ENCODE measurements around the gene GPR139.

GPR139 gene

DNA sequence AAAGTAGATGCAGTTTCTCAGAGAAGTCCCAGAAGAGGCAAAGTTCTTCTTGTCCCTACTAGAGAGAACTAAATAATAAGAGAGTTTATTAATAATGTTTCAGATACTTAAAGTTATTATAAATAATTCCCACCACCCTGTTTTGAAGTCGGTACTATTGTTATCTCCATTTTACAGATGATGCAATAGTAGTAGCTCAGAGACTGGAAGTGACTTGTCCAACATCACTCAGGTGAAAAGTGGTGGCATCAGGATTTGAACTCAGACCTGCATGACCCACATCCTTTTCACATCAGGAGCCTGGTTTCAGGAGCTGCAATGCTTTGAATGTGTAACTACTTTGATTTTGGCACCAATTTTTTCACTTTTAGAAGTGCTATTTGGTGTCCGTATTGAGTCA lies 52.7 kb downstream of the GPR139 start:
- no peak for TF ChIP-seq CTCF (IDR thresholded peaks at IDR 0.05; ENCODE audit: control insufficient read depth, extremely low read depth, insufficient read depth)
- DNase-seq (ENCODE audit: low read depth) = no peak
- no peak overlapping the region for H3K4me3 ChIP-seq (ENCODE audit: low read depth, low read length)

- DNase-seq (ENCODE audit: low read depth) = no peak
- TF ChIP-seq CTCF (IDR thresholded peaks at IDR 0.05; ENCODE audit: control insufficient read depth, extremely low read depth, insufficient read depth) = no peak
- H3K4me3 ChIP-seq (ENCODE audit: low read depth, low read length) = no peak overlapping the region
Observed at GRCh38 chr16:20020083-20020482, 53.6 kb downstream of the GPR139 start.

DNA sequence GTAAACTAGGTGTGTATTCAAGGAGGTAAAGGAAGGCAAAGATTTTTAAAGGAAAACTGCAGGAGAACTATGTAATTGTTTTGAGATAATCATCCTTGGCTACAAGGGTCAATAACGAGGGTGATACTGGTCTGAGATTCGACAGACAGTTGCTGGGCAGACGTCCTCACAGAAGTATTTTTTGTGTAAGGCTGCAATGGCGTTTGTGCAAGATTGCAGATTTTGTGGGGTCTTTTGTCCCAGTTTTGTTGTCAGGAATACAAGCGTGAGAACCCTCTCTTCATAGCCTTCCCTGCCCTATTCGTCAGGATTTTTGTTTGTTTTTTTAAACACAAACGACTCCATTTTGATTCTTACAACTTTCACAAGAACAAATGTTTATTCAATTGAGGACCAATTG lies 57.5 kb downstream of the GPR139 start:
- H3K4me3 ChIP-seq (ENCODE audit: low read depth, low read length) = no peak overlapping the region
- DNase-seq (ENCODE audit: low read depth) = no peak
- TF ChIP-seq CTCF (IDR thresholded peaks at IDR 0.05; ENCODE audit: control insufficient read depth, extremely low read depth, insufficient read depth) = no peak

DNA sequence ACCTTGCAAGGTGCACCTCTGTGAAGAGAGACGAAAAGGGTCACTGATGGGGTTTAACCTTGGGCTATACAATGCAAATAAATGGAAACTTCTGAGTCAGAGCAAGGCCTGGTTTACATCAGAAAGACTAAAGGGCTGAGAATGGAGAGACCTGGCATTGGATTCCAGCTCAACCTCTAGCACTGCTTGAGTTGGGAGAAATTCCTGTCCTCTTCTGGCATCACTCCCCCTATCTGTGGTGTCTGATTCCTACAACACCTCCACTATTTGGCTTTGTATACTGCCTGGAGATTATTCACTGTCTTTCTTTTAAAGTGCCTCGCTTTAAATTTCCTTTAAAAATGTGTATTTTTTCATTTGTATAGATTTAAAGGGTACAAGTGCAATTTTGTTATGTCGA lies 68.8 kb downstream of the GPR139 start:
- DNase-seq (ENCODE audit: low read depth) = no peak
- 0 out of 2 replicates have a peak, but pooled peaks have one; percentile 20 for TF ChIP-seq CTCF (IDR thresholded peaks at IDR 0.05; ENCODE audit: control insufficient read depth, extremely low read depth, insufficient read depth)
- no peak overlapping the region for H3K4me3 ChIP-seq (ENCODE audit: low read depth, low read length)

DNA sequence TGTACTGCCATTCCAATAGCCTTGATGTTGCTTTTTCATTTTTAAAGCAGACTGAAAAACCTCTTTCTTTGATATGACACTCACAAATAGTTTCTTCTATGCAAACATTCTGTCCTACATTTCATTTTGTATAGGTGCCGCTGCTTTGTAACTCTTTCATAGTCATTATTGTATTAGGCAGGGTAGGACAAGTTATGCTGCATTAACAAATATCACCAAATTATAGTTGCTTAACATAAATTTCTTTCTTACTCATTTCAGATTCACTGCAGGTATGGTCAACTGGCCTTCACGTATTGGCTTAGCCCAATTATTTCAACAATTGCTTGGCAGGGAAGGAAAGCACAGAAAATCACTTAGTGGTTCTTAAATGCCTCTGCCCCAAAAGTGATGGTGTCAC lies 70.8 kb downstream of the GPR139 start:
- TF ChIP-seq CTCF (IDR thresholded peaks at IDR 0.05; ENCODE audit: control insufficient read depth, extremely low read depth, insufficient read depth) = no peak
- no peak for DNase-seq (ENCODE audit: low read depth)
- H3K4me3 ChIP-seq (ENCODE audit: low read depth, low read length) = no peak overlapping the region

DNA sequence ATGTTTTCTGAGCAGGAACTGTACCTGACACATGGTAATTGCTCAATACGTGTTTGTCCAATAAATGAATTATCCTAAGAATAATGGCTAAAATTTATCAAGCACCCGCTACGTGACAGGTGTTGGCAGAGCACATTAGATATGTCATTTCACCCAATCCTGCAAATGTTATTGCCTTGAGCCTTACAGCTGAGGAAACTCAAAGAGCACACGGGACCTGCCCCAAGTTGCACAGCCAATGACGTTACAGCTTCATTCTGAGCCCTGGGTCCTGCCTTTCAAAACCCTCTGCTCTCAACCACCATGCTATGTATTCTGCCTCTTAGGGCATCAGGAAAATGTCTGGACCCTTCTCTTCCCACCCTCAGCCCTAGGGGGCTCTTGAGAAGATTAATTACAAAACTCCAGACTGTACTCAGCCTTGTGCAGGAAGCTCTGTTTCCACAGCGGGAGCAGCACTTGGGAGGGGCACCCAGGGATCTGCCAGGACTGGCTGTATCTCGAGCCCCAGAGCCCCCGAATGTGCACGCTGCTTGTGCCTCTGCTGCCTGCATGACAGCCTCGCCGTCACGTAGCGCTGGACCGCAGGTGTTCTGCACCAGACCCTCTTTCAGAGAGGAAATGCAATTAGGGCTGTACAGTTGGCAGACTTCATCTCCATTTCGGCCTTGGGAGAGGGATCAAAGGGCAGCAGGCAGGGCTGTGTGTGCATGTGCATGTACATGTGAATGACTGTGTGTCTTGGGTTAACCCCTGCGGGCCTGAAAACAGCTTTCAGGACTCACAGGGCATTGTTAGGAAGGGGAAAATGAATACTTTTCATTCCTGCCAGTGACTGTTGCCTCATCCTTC lies 71.6 kb downstream of the GPR139 start:
- H3K4me3 ChIP-seq (ENCODE audit: low read depth, low read length) = no peak overlapping the region
- no peak for TF ChIP-seq CTCF (IDR thresholded peaks at IDR 0.05; ENCODE audit: control insufficient read depth, extremely low read depth, insufficient read depth)
- DNase-seq (ENCODE audit: low read depth) = no peak

- DNase-seq (ENCODE audit: low read depth) = no peak
- no peak overlapping the region for H3K4me3 ChIP-seq (ENCODE audit: low read depth, low read length)
- no peak for TF ChIP-seq CTCF (IDR thresholded peaks at IDR 0.05; ENCODE audit: control insufficient read depth, extremely low read depth, insufficient read depth)
Observed at GRCh38 chr16:19997734-19998133, 76.0 kb downstream of the GPR139 start.

All from LNCaP clone FGC (cell line).